K562 (cell line): ENCODE data around the gene PTGIS. TPM values are rescaled to one million over a fixed set of nuclear protein-coding genes. Genes with fewer than 3 reads are reported as not detected.
A peak's percentile ranks its signal among the peaks of the same experiment; 100 is the strongest.

ENCODE experiments used
- ATAC-seq: fragments of 200-7000 bp; cut with Tn5 transposase; 3 replicates; pipeline ENCODE4 v1.9.1; 2020; ENCODE audit warnings: moderate library complexity
- BruUV-seq: library from RNA; stranded (reverse); fragments of 400-500 nt; replicated peaks from 2 replicates; lab custom pipeline; 2021; lab: Mats Ljungman, UMichigan
- CTCF ChIA-PET: fragments of 300-600 bp; formaldehyde crosslinking; extraction: SDS; loops from one replicate; lab custom pipeline; 2021; ENCODE audit warnings: low intra/inter-chr PET ratio; lab: Yijun Ruan, JAX
- POLR2A ChIA-PET: fragments of 300-600, 350-650 bp; sonication (Branson Sonifier 250); formaldehyde crosslinking; extraction: SDS; loops from one replicate; lab custom pipeline; 2021; ENCODE audit warnings: antibody characterized with exemption, inconsistent platforms; lab: Yijun Ruan, JAX
- DNase-seq, 4 experiments: peaks; one replicate each; pipeline versions ENCODE4 v3.0.0 to v3.0.0-alpha.2; 2011 to 2018; ENCODE audit warnings: low spot score in 3 of 4, mixed read lengths in 3 of 4; ENCODE audit errors: extremely low read depth in 1 of 4
- FAIRE-seq: peaks from 2 replicates; lab custom pipeline; 2011; peaks lifted over from hg19 to GRCh38; lab: Jason Lieb, UNC
- H2AFZ ChIP-seq: 2 replicates; pipeline ENCODE4 v1.6.0; 2011; ENCODE audit warnings: low read depth, low read length, control low read depth, inconsistent platforms
- H3K27ac ChIP-seq: fragments of 200-600 bp; 3 replicates; pipeline ENCODE4 v1.8.0; 2011; ENCODE audit warnings: low read depth, mild to moderate bottlenecking, control low read depth, inconsistent platforms, low read length, moderate library complexity, mixed read lengths; ENCODE audit errors: extremely low read depth
- H3K27me3 ChIP-seq, 2 experiments: fragments of 300-600 bp in 1 of 2; 2 replicates in 1 of 2; 3 replicates in 1 of 2; pipeline versions ENCODE4 v1.6.0 to v1.8.0; 2011; ENCODE audit warnings: inconsistent platforms in 2 of 2, low read length in 2 of 2, mild to moderate bottlenecking in 1 of 2, mixed read lengths in 1 of 2, moderate library complexity in 1 of 2; ENCODE audit not compliant: control insufficient read depth in 2 of 2, insufficient read depth in 2 of 2
- H3K36me3 ChIP-seq: fragments of 300-600 bp; 3 replicates; pipeline ENCODE4 v1.8.0; 2011; ENCODE audit warnings: mild to moderate bottlenecking, low read length, inconsistent platforms; ENCODE audit not compliant: control insufficient read depth, insufficient read depth
- H3K4me1 ChIP-seq, 2 experiments: fragments of 200-600 bp in 1 of 2; replicated peaks in 1 of 2; 2 replicates in 1 of 2; 3 replicates in 1 of 2; pipeline versions ENCODE4 v1.5.1 to v1.8.0; 2011; ENCODE audit warnings: inconsistent platforms in 2 of 2, low read length in 2 of 2, mild to moderate bottlenecking in 1 of 2, mixed read lengths in 1 of 2, moderate library complexity in 1 of 2; ENCODE audit not compliant: control insufficient read depth in 2 of 2, insufficient read depth in 2 of 2
- H3K4me2 ChIP-seq: 2 replicates; pipeline ENCODE4 v1.6.1; 2011; ENCODE audit warnings: low read length, control low read depth, inconsistent platforms, mixed read lengths; ENCODE audit not compliant: insufficient read depth
- H3K4me3 ChIP-seq: fragments of 200-600 bp; sonication (generic), shearing (Covaris generic); 2 replicates; pipeline ENCODE4 v1.5.1; 2016; ENCODE audit warnings: control low read depth, inconsistent platforms
- H3K79me2 ChIP-seq: fragments of 200-600 bp; 3 replicates; pipeline ENCODE4 v1.8.0; 2011; ENCODE audit warnings: low read length, inconsistent platforms; ENCODE audit not compliant: control insufficient read depth, insufficient read depth
- H3K9ac ChIP-seq, 2 experiments: 2 replicates each; pipeline versions ENCODE4 v1.6.0 to v1.6.1; 2011; ENCODE audit warnings: low read depth in 2 of 2, low read length in 2 of 2, control low read depth in 1 of 2, inconsistent platforms in 1 of 2, mild to moderate bottlenecking in 1 of 2, mixed read lengths in 1 of 2; ENCODE audit not compliant: insufficient read depth in 1 of 2
- H3K9me1 ChIP-seq: one replicate; pipeline ENCODE4 v1.6.0; 2011; ENCODE audit warnings: inconsistent platforms, mild to moderate bottlenecking, low read length, moderate library complexity; ENCODE audit not compliant: control insufficient read depth, insufficient read depth
- H3K9me3 ChIP-seq: replicated peaks from 2 replicates; pipeline ENCODE4 v1.5.1; 2011; ENCODE audit warnings: low read depth, low read length, inconsistent platforms; ENCODE audit not compliant: control insufficient read depth, insufficient read depth
- H4K20me1 ChIP-seq: replicated peaks from 2 replicates; pipeline ENCODE4 v1.6.1; 2011; ENCODE audit warnings: low read length, inconsistent platforms, mixed read lengths; ENCODE audit not compliant: control insufficient read depth, insufficient read depth
- KDM4B ChIP-seq, 2 experiments: fragments of 450-650 bp in 1 of 2; sonication (generic) in 1 of 2; IDR thresholded peaks; 2 replicates each; pipeline ENCODE4 v1.6.1; 2016 to 2017; ENCODE audit warnings: borderline replicate concordance in 2 of 2, antibody characterized with exemption in 1 of 2, low read depth in 1 of 2, mild to moderate bottlenecking in 1 of 2
- NFYB ChIP-seq: IDR thresholded peaks from 2 replicates; pipeline ENCODE4 v1.6.1; 2011; ENCODE audit warnings: mild to moderate bottlenecking, moderate library complexity; ENCODE audit not compliant: insufficient read length; ENCODE audit errors: extremely low read depth
- PPARD ChIP-seq: fragments of 250-450 bp; sonication (Bioruptor Pico); IDR thresholded peaks from 2 replicates; pipeline ENCODE4 v1.8.0; 2022; ENCODE audit warnings: inconsistent platforms, mild to moderate bottlenecking, moderate library complexity
- USF1 ChIP-seq: sonication (generic); formaldehyde crosslinking; IDR thresholded peaks from 2 replicates; pipeline ENCODE4 v1.9.0; 2022; ENCODE audit warnings: mild to moderate bottlenecking, missing genetic modification reagents
- ZBTB43 ChIP-seq: sonication (generic); formaldehyde crosslinking; IDR thresholded peaks from 2 replicates; pipeline ENCODE4 v1.8.0; 2023; ENCODE audit warnings: mild to moderate bottlenecking, missing genetic modification reagents
- ZNF224 ChIP-seq: sonication (generic); formaldehyde crosslinking; IDR thresholded peaks from 2 replicates; pipeline ENCODE4 v1.8.0; 2022; ENCODE audit warnings: mild to moderate bottlenecking, missing genetic modification reagents
- ZNF586 ChIP-seq: fragments of 450-650 bp; formaldehyde crosslinking; conservative IDR thresholded peaks from 2 replicates; pipeline ENCODE4 v1.4.0; 2020; ENCODE audit warnings: mild to moderate bottlenecking, moderate library complexity
- ZNF717 ChIP-seq: fragments of 250-450 bp; sonication (Bioruptor Pico); IDR thresholded peaks from 2 replicates; pipeline ENCODE4 v1.5.0; 2021
- ZNF780A ChIP-seq: fragments of 250-450 bp; sonication (Bioruptor Pico); IDR thresholded peaks from 2 replicates; pipeline ENCODE4 v1.5.0; 2021; ENCODE audit warnings: mild to moderate bottlenecking
- WGBS: fragments of 100-300 bp; shearing (Covaris generic); methylation state at CpG from one replicate; pipeline ENCODE4 v1.1.6; 2016; ENCODE audit warnings: low coverage, mixed read lengths; ENCODE audit not compliant: insufficient coverage; ENCODE audit errors: missing lambda C conversion rate; 5-methylcytosine and 5-hydroxymethylcytosine counted together
- in situ Hi-C: fragments of 300-500 bp; cut with MboI; formaldehyde crosslinking; loops from 4 replicates; pipeline ENCODE4 v1.15.0; 2018; ENCODE audit warnings: inconsistent platforms, mixed read lengths
- intact Hi-C: fragments of 100-400 bp; cut with micrococcal nuclease; formaldehyde crosslinking; loops from 2 replicates; pipeline ENCODE4 v1.14.2; 2022
- polyA plus RNA-seq, 8 experiments: library from polyadenylated mRNA; depleted of rRNA in 4 of 8; stranded (reverse) in 5 of 8; unstranded in 3 of 8; fragments of >200 nt; fragmentation: Nextera tagmentation in 2 of 8; fragmentation: Illumina TruSeq in 1 of 8; extraction: Ambion mirVana in 2 of 8; extraction: Trizol in 1 of 8; gene quantifications; 2 replicates each; pipeline versions ENCODE4 v1.2.1 to v1.2.3, GENCODE V29; 2011 to 2014; ENCODE audit warnings: inconsistent platforms in 1 of 8, missing spikeins in 1 of 8
- total RNA-seq, 7 experiments: library from RNA; depleted of rRNA in 6 of 7; stranded (reverse); fragments of >200 nt in 6 of 7; fragmentation: Illumina TruSeq in 2 of 7; extraction: Trizol in 2 of 7; gene quantifications; 2 replicates each; pipeline versions ENCODE4 v1.2.1 to v1.2.3, GENCODE V29; 2011 to 2021; ENCODE audit warnings: low replicate concordance in 1 of 7
- TF ChIP-seq, protein P1 (sequence below): sonication (generic); formaldehyde crosslinking; IDR thresholded peaks from 2 replicates; pipeline ENCODE4 v1.5.0; 2020; ENCODE audit warnings: missing genetic modification reagents

The PTGIS gene
- total and polyA plus RNA-seq, 9 of the 15 experiments (the other 6 are each of a cell fraction or from before 2014, with no cell fraction given), result not detected

GRCh38 chr20:49515586-49515985, 52.4 kb downstream of the PTGIS start:
- H3K9me1 ChIP-seq, result no peaks in the 10 kb centered on the region
- H3K4me3 ChIP-seq, result no peak overlapping the region
- no peaks in the 10 kb centered on the region for H3K4me1 ChIP-seq
- CTCF ChIA-PET, result no interaction called here
- TF ChIP-seq ZNF780A (CRISPR knock-in tag) (no peak), ZNF717 (no peak), ZNF224 (CRISPR knock-in tag) (no peak), PPARD (CRISPR knock-in tag) (no peak)
- POLR2A ChIA-PET, result interaction anchor here (0.6 kb wide), 1 partner anchor 12 kb away, joined by 3 read pairs; no protein-coding TSS in a partner anchor
- no peaks in the 10 kb centered on the region for H3K9me3 ChIP-seq
- in situ Hi-C loops, result loop anchor here (10.0 kb wide), 1 partner anchor 181 kb away; no protein-coding TSS in a partner anchor
- ATAC-seq, result no peak
- no peak for DNase-seq
- H3K79me2 ChIP-seq, result no peaks in the 10 kb centered on the region
- peaks cover 2% of the 10 kb centered on the region; the same call in 1 of the 2 replicates for H4K20me1 ChIP-seq
- 3% methylated on average over 3 of the region's 3 CpGs for WGBS
- intact Hi-C loops, result no loop called here
- H3K9ac ChIP-seq, result no peak overlapping the region
- H3K27ac ChIP-seq, result no peak overlapping the region
- no peak overlapping the region for H3K4me2 ChIP-seq
- H3K36me3 ChIP-seq, result no peaks in the 10 kb centered on the region
- FAIRE-seq, result no peak
- no peak overlapping the region for H2AFZ ChIP-seq
- peaks cover 3 to 37% of the 10 kb centered on the region in 2 experiments; a peak in 2 of 5 replicates for H3K27me3 ChIP-seq
- BruUV-seq, result no TSS peak

DNA sequence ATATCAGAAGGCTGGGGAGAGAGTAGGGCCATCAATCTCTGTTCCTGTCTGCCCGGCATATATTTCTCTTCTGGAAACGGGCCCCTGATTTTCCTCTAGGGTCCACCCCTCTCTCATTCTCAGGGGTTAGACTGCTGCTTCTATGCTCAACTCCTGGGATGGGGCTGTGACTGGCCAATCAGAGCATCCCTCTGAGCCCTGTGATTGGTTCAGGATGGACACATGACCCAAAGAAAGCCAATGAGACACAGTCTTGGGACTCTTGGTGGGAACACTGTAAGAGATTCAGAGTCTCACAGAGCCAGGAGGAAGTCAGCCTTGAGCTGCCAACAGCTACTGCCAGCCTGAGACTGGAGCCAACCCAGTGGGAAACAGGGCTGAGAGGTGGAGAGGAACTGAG, 54.4 kb downstream of the PTGIS start:
- Histone ChIP-seq H3K36me3 (no peaks in the 10 kb centered on the region), H3K4me1 (no peaks in the 10 kb centered on the region; a peak in 1 of 5 replicates), H3K9me3 (no peaks in the 10 kb centered on the region), H3K9me1 (no peaks in the 10 kb centered on the region), H3K27me3 (peaks cover 8 to 41% of the 10 kb centered on the region in 2 experiments; a peak in 3 of 5 replicates), H4K20me1 (peaks cover 2% of the 10 kb centered on the region; the same call in 1 of the 2 replicates), H3K27ac (no peak overlapping the region)
- in situ Hi-C loops, result loop anchor here (10.0 kb wide), 1 partner anchor 179 kb away; no protein-coding TSS in a partner anchor
- DNase-seq (peak in 1 of 4 experiments; percentile 35), ATAC-seq (peak; percentile 69)
- POLR2A ChIA-PET, result interaction anchor here (0.7 kb wide), 1 partner anchor 170 kb away, joined by 4 read pairs; no protein-coding TSS in a partner anchor
- TF ChIP-seq, protein P1, sequence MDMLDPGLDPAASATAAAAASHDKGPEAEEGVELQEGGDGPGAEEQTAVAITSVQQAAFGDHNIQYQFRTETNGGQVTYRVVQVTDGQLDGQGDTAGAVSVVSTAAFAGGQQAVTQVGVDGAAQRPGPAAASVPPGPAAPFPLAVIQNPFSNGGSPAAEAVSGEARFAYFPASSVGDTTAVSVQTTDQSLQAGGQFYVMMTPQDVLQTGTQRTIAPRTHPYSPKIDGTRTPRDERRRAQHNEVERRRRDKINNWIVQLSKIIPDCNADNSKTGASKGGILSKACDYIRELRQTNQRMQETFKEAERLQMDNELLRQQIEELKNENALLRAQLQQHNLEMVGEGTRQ (CRISPR knock-in tag), result peak; percentile 71
- TF ChIP-seq ZBTB43 (CRISPR knock-in tag) (no peak), ZNF586 (CRISPR knock-in tag) (no peak), USF1 (CRISPR knock-in tag) (peak; percentile 74), NFYB (peak; percentile 71), KDM4B (IDR thresholded peaks at IDR 0.05; ENCODE audit: borderline replicate concordance in 2 of 2, low read depth in 1 of 2) (no peak)
- TF ChIP-seq, all 486 proteins: peak for 3
- WGBS, result 5% methylated on average over 2 of the region's 2 CpGs
- H3K4me2 ChIP-seq, result no peak overlapping the region
- intact Hi-C loops, result no loop called here
- BruUV-seq, result no TSS peak
- H3K9ac ChIP-seq, result no peak overlapping the region
- H2AFZ ChIP-seq, result no peak overlapping the region
- FAIRE-seq, result no peak
- CTCF ChIA-PET, result no interaction called here
- H3K4me3 ChIP-seq, result no peak overlapping the region
- H3K79me2 ChIP-seq, result no peaks in the 10 kb centered on the region
